Activated CD4-positive, alpha-beta T cell treated with anti-CD3 and anti-CD28 coated beads for 36 hours (primary cell): ENCODE measurements around the gene LCN12. TPM values are rescaled to one million over a fixed set of nuclear protein-coding genes. Genes with fewer than 3 reads are reported as not detected.

Experiments
- ATAC-seq: fragments of 200-7000 bp; cut with Tn5 transposase; one replicate; pipeline ENCODE4 v1.10.0; 2021; ENCODE audit warnings: mild to moderate bottlenecking, moderate library complexity
- CTCF ChIA-PET: fragments of 350-600 bp; sonication (Branson Sonifier 250); formaldehyde crosslinking; loops from one replicate; lab custom pipeline; 2021; ENCODE audit warnings: antibody characterized with exemption; lab: Charles Lee
- POLR2A ChIA-PET: fragments of 350-600 bp; sonication (Branson Sonifier 250); formaldehyde crosslinking; loops from one replicate; lab custom pipeline; 2021; ENCODE audit warnings: antibody characterized with exemption, inconsistent platforms; lab: Charles Lee
- DNase-seq: peaks from one replicate; pipeline ENCODE4 v3.0.0-alpha.2; 2020
- H3K27ac Mint-ChIP-seq: one replicate; pipeline ENCODE4 v1.8.0; 2021; ENCODE audit warnings: mixed read lengths
- H3K27me3 Mint-ChIP-seq: one replicate; pipeline ENCODE4 v1.8.0; 2021; ENCODE audit warnings: mixed read lengths
- H3K36me3 Mint-ChIP-seq: one replicate; pipeline ENCODE4 v1.8.0; 2021; ENCODE audit warnings: low read depth, mixed read lengths
- H3K4me1 Mint-ChIP-seq: one replicate; pipeline ENCODE4 v1.8.0; 2021; ENCODE audit warnings: mixed read lengths
- H3K4me3 Mint-ChIP-seq: one replicate; pipeline ENCODE4 v1.8.0; 2021; ENCODE audit warnings: mild to moderate bottlenecking, moderate library complexity, mixed read lengths
- H3K9me3 Mint-ChIP-seq: one replicate; pipeline ENCODE4 v1.8.0; 2021; ENCODE audit warnings: low read depth, mixed read lengths
- intact Hi-C, 2 experiments: fragments of 100-400 bp; cut with DNase I in 1 of 2; cut with micrococcal nuclease in 1 of 2; formaldehyde crosslinking; loops; one replicate each; pipeline versions ENCODE4 v1.14.2 to v1.15.1; 2022 to 2024; cut with DNase I, micrococcal nuclease
- total RNA-seq, 2 experiments: library from RNA; stranded (reverse); gene quantifications; one replicate each; pipeline ENCODE4 v1.2.3, GENCODE V29; 2021

Gene LCN12
- total RNA-seq, 2 experiments from 2014 or later = 1.1 to 1.5 TPM

- intact Hi-C loops = loop anchor here in 1 of 2 experiments (5.0 kb wide), 1 partner anchor 38 kb away; the partner anchor contains the start of gene PAXX
- H3K9me3 Mint-ChIP-seq = peaks cover 3% of the 10 kb centered on the region
- DNase-seq = no peak
- H3K36me3 Mint-ChIP-seq = no peaks in the 10 kb centered on the region
- H3K4me3 Mint-ChIP-seq = no peak overlapping the region
- ATAC-seq = no peak
- ChIA-PET POLR2A (no interaction called here), CTCF (interaction anchor here (0.7 to 1.3 kb wide), 2 partner anchors 70 to 121 kb away, joined by 4 read pairs; no protein-coding TSS in a partner anchor)
- H3K4me1 Mint-ChIP-seq = no peaks in the 10 kb centered on the region
- H3K27ac Mint-ChIP-seq = no peak overlapping the region
- H3K27me3 Mint-ChIP-seq = no peaks in the 10 kb centered on the region
These were observed 2.4 kb downstream of the LCN12 start for GRCh38 chr9:136954270-136955083.

GRCh38 chr9:136955202-136955942 is 3.3 kb downstream of the LCN12 start:
- Mint-ChIP-seq H3K4me3 (no peak overlapping the region), H3K27ac (no peak overlapping the region), H3K27me3 (no peaks in the 10 kb centered on the region), H3K4me1 (peaks cover 4% of the 10 kb centered on the region), H3K9me3 (peaks cover 3% of the 10 kb centered on the region), H3K36me3 (no peaks in the 10 kb centered on the region)
- intact Hi-C loops = no loop called here
- DNase-seq (no peak), ATAC-seq (no peak)
- CTCF ChIA-PET = interaction anchor here (0.7 kb wide), 1 partner anchor 122 kb away, joined by 4 read pairs; no protein-coding TSS in a partner anchor
- POLR2A ChIA-PET = no interaction called here

- Mint-ChIP-seq H3K27me3 (no peaks in the 10 kb centered on the region), H3K4me3 (no peak overlapping the region), H3K36me3 (no peaks in the 10 kb centered on the region), H3K27ac (no peak overlapping the region), H3K4me1 (peaks cover 5% of the 10 kb centered on the region), H3K9me3 (peaks cover 3% of the 10 kb centered on the region)
- intact Hi-C loops = no loop called here
- no peak for DNase-seq
- no peak for ATAC-seq
- CTCF ChIA-PET = no interaction called here
- POLR2A ChIA-PET = no interaction called here
These were observed 3.9 kb downstream of the LCN12 start for GRCh38 chr9:136955943-136956335.

- intact Hi-C loops = no loop called here
- no peak for ATAC-seq
- H3K27ac Mint-ChIP-seq = no peak overlapping the region
- H3K36me3 Mint-ChIP-seq = no peaks in the 10 kb centered on the region
- H3K9me3 Mint-ChIP-seq = peaks cover 3% of the 10 kb centered on the region
- no peaks in the 10 kb centered on the region for H3K27me3 Mint-ChIP-seq
- ChIA-PET CTCF (no interaction called here), POLR2A (no interaction called here)
- H3K4me3 Mint-ChIP-seq = no peak overlapping the region
- no peak for DNase-seq
- peaks cover 5% of the 10 kb centered on the region for H3K4me1 Mint-ChIP-seq
These were observed 4.5 kb downstream of the LCN12 start for GRCh38 chr9:136956604-136957003.

- Mint-ChIP-seq H3K9me3 (peaks cover 3% of the 10 kb centered on the region), H3K27me3 (no peaks in the 10 kb centered on the region), H3K36me3 (no peaks in the 10 kb centered on the region), H3K4me1 (peaks cover 5% of the 10 kb centered on the region), H3K4me3 (no peak overlapping the region), H3K27ac (no peak overlapping the region)
- no peak for DNase-seq
- ATAC-seq = no peak
- POLR2A ChIA-PET = no interaction called here
- CTCF ChIA-PET = no interaction called here
- intact Hi-C loops = no loop called here
These were observed 5.4 kb downstream of the LCN12 start for GRCh38 chr9:136957461-136957860.

GRCh38 chr9:136957901-136958300 is 5.8 kb downstream of the LCN12 start:
- Mint-ChIP-seq H3K27ac (no peak overlapping the region), H3K36me3 (no peaks in the 10 kb centered on the region), H3K4me3 (no peak overlapping the region), H3K9me3 (peaks cover 3% of the 10 kb centered on the region), H3K4me1 (peaks cover 7% of the 10 kb centered on the region), H3K27me3 (no peaks in the 10 kb centered on the region)
- intact Hi-C loops = no loop called here
- ATAC-seq (no peak), DNase-seq (no peak)
- ChIA-PET POLR2A (no interaction called here), CTCF (no interaction called here)

GRCh38 chr9:136958473-136958872 is 6.4 kb downstream of the LCN12 start:
- ChIA-PET CTCF (interaction anchor here (0.6 kb wide), 1 partner anchor 146 kb away, joined by 3 read pairs; no protein-coding TSS in a partner anchor), POLR2A (no interaction called here)
- H3K9me3 Mint-ChIP-seq = peaks cover 3% of the 10 kb centered on the region
- H3K4me1 Mint-ChIP-seq = peaks cover 9% of the 10 kb centered on the region
- H3K27ac Mint-ChIP-seq = no peak overlapping the region
- no peak for DNase-seq
- no peaks in the 10 kb centered on the region for H3K27me3 Mint-ChIP-seq
- ATAC-seq = no peak
- no peak overlapping the region for H3K4me3 Mint-ChIP-seq
- no peaks in the 10 kb centered on the region for H3K36me3 Mint-ChIP-seq
- intact Hi-C loops = no loop called here

GRCh38 chr9:136958898-136959850 is 7.1 kb downstream of the LCN12 start:
- Mint-ChIP-seq H3K36me3 (no peaks in the 10 kb centered on the region), H3K4me3 (no peak overlapping the region), H3K9me3 (peaks cover 3% of the 10 kb centered on the region), H3K4me1 (peaks cover 9% of the 10 kb centered on the region), H3K27me3 (no peaks in the 10 kb centered on the region), H3K27ac (no peak overlapping the region)
- intact Hi-C loops = no loop called here
- ATAC-seq (no peak), DNase-seq (no peak)
- POLR2A ChIA-PET = no interaction called here
- CTCF ChIA-PET = interaction anchor here (0.6 to 0.8 kb wide), 2 partner anchors 76 to 146 kb away, joined by 3 to 4 read pairs; no protein-coding TSS in a partner anchor

- H3K27ac Mint-ChIP-seq = no peak overlapping the region
- intact Hi-C loops = no loop called here
- no peak for DNase-seq
- H3K27me3 Mint-ChIP-seq = no peaks in the 10 kb centered on the region
- H3K36me3 Mint-ChIP-seq = no peaks in the 10 kb centered on the region
- ATAC-seq = no peak
- H3K4me1 Mint-ChIP-seq = peaks cover 14% of the 10 kb centered on the region
- ChIA-PET POLR2A (interaction anchor here (0.6 to 0.7 kb wide), 3 partner anchors 64 to 574 kb away, joined by 4 to 7 read pairs (median 5); no protein-coding TSS in a partner anchor), CTCF (interaction anchor here (0.6 to 0.8 kb wide), 2 partner anchors 15 to 74 kb away, joined by 3 to 4 read pairs; no protein-coding TSS in a partner anchor)
- peaks cover 3% of the 10 kb centered on the region for H3K9me3 Mint-ChIP-seq
- H3K4me3 Mint-ChIP-seq = no peak overlapping the region
These were observed 8.3 kb downstream of the LCN12 start for GRCh38 chr9:136960212-136960937.

GRCh38 chr9:136960938-136961275 is 8.8 kb downstream of the LCN12 start:
- Mint-ChIP-seq H3K27ac (no peak overlapping the region), H3K4me3 (no peak overlapping the region), H3K36me3 (no peaks in the 10 kb centered on the region), H3K27me3 (no peaks in the 10 kb centered on the region), H3K9me3 (peaks cover 3% of the 10 kb centered on the region), H3K4me1 (peaks cover 19% of the 10 kb centered on the region)
- ATAC-seq = no peak
- ChIA-PET CTCF (interaction anchor here (0.6 kb wide), 1 partner anchor 15 kb away, joined by 3 read pairs; no protein-coding TSS in a partner anchor), POLR2A (no interaction called here)
- intact Hi-C loops = no loop called here
- no peak for DNase-seq
